Activated CD4-positive, CD25-positive, alpha-beta regulatory T cell treated with anti-CD3 and anti-CD28 coated beads, Interleukin-2, amount 50 U/mL, for 72 hours (primary cell): ENCODE measurements around the gene USP11.

Source experiments
- DNase-seq: peaks from one replicate; pipeline ENCODE4 v3.0.0; 2021

Gene USP11

GRCh38 chrX:47204970-47205369, 27.8 kb upstream of the USP11 start:
- no peak for DNase-seq

GRCh38 chrX:47206316-47206715, 26.5 kb upstream of the USP11 start:
- no peak for DNase-seq

GRCh38 chrX:47208108-47208507, 24.7 kb upstream of the USP11 start:
- DNase-seq, result no peak

- no peak for DNase-seq
Observed at GRCh38 chrX:47209508-47210238, 23.1 kb upstream of the USP11 start.

GRCh38 chrX:47210661-47211425, 22.0 kb upstream of the USP11 start:
- no peak for DNase-seq

- no peak for DNase-seq
Observed at GRCh38 chrX:47212381-47213293, 20.2 kb upstream of the USP11 start.

GRCh38 chrX:47214435-47215077, 18.3 kb upstream of the USP11 start:
- no peak for DNase-seq

GRCh38 chrX:47215291-47215900, 17.4 kb upstream of the USP11 start:
- DNase-seq, result no peak

- DNase-seq, result no peak
Observed at GRCh38 chrX:47216393-47216925, 16.4 kb upstream of the USP11 start.

- DNase-seq, result no peak
Observed at GRCh38 chrX:47217121-47217851, 15.5 kb upstream of the USP11 start.

- DNase-seq, result peak; percentile 96
Observed at GRCh38 chrX:47217852-47218279, 14.9 kb upstream of the USP11 start.

GRCh38 chrX:47218280-47218919, 14.4 kb upstream of the USP11 start, which contains the start of gene CDK16:
CDK16 (plus strand) TSS chrX:47218681; CDS start chrX:47223558, 4,877 bp downstream.
- DNase-seq, result peak; percentile 85

GRCh38 chrX:47218920-47219815, 13.6 kb upstream of the USP11 start:
- DNase-seq, result peak; percentile 73

GRCh38 chrX:47221756-47222155, 11.1 kb upstream of the USP11 start:
- no peak for DNase-seq

- no peak for DNase-seq
Observed at GRCh38 chrX:47222751-47223350, 10.0 kb upstream of the USP11 start.

- no peak for DNase-seq
Observed at GRCh38 chrX:47223476-47224250, 9.1 kb upstream of the USP11 start.

- no peak for DNase-seq
Observed at GRCh38 chrX:47224266-47224895, 8.4 kb upstream of the USP11 start.

GRCh38 chrX:47224896-47225290, 7.9 kb upstream of the USP11 start:
- DNase-seq, result no peak
